NCI-H1092 treated with DMSO at 0.1 percent for 48 hours (cell line): Measurements from ENCODE around the gene OGFRL1.

ENCODE experiments used
- DNase-seq: peaks from one replicate; lab custom pipeline; 2025; lab: John Stamatoyannopoulos, UW

The OGFRL1 gene

DNA sequence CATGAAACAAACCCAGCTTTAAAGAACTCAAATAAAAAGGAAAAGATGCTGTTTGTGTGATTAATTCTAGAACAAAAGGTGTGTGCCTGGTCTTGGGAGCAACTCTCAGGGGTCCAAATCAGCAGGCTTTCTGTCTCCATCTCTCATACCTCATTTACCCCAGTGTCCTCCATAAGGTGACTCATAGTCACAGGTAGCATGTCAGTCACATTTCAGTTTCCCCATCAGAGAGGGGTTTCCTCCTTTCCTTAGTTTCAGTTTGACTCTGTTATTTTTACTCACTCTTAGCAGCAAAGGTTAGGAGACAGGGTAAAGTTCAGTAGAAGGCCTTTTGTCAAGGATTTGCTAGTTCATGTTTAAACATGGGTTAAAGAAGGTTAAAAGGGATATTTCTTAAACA lies 46.2 kb downstream of the OGFRL1 start:
- DNase-seq: no peak

- no peak for DNase-seq
Observed at GRCh38 chr6:71335544-71335943, 46.9 kb downstream of the OGFRL1 start.

- DNase-seq: no peak
Observed at GRCh38 chr6:71336901-71337300, 48.3 kb downstream of the OGFRL1 start.

DNA sequence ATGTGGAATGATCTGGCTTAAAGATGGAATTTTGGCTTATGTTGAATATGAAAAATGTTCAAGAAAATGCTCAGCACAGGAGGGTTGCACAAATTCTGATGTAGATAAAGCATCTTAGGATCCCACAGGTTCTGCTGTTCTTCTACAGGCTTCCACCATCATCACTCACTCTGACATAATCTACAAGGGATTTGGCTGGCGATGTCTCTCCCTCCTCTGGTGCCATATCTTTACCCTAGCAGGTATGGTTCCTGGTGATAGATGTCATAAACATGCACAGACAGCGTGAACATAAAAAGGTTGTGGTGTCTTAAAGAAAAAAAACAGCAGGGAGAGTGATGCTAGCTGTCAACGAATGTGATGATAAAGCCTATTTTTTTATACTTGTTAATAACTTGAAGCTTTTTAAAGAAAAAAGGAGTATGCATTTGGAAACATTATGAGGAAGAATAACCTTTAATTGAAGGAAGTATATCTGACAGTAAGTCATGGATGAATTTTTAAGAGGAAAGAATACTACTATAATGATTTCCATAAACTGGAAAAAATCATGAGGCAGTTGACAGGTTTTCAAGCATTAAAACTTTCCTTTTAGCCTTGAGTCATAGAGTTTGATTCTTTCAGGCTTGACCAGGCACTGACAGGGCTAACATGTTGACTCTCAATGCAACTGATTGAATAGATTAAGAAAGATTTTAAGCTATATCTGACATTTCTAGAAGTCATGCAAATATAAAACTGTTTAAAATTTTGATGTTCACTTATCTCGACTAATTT lies 50.1 kb downstream of the OGFRL1 start:
- DNase-seq: no peak

- no peak for DNase-seq
Observed at GRCh38 chr6:71342772-71343171, 54.2 kb downstream of the OGFRL1 start.

DNA sequence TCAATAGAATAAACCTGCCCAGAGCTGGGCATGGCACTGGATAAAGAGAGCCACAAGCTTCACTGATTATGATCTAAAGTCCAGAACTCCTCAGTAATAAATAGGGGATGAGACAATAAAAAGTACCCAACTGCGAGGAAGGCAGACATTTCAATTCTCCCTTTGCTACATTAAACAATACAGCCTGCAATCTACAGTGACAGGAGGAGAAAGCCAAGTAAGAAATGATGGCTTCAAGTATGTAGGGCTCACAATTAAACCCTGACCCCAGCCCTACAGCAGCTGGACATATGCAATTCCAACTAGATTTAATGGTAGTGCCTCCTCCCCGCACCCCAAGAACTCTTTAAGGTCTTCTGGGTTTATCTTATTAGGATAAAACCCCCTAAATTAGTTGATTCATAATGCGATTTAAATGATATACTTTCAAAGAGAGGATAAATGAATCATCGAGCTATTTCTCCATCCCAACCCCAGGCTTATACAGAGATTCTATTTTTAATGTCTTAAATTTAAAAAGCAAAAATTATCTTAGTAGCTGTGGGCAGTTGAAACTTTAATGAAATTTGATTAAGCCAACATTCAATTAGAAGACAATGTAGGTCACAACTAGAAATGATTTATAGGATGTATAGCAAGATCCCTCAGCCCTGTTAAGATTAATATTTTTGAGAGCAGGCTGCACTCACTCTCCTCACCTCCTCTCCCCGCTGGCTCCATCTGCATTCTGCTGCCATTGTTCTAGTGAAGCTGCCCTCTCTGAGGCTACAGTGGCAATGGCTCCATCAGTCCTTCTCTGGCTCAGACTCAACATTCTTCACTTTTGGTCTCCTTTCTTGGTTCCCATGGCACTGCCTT lies 57.1 kb downstream of the OGFRL1 start:
- no peak for DNase-seq

- no peak for DNase-seq
Observed at GRCh38 chr6:71346334-71346694, 57.7 kb downstream of the OGFRL1 start.

- no peak for DNase-seq
Observed at GRCh38 chr6:71347119-71347518, 58.5 kb downstream of the OGFRL1 start.

DNA sequence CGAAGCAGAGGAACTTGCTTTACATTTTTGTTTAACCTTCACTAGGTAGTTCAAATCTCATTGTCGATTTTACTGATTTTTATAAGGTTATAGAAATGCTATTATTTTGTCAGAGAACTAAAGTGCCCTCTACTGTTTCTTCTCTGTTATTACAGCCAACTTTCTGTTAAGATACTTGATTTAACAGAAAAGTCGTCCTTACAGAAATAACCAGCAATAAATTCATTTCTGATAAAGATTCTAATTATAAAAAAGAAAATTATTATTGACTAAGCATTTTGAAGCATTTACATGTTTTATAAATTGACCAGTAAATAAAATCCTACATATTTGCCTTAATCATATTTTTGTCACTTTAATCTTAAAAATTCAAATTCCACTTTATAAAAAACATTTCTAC lies 60.8 kb downstream of the OGFRL1 start:
- peak; percentile 11 for DNase-seq

DNA sequence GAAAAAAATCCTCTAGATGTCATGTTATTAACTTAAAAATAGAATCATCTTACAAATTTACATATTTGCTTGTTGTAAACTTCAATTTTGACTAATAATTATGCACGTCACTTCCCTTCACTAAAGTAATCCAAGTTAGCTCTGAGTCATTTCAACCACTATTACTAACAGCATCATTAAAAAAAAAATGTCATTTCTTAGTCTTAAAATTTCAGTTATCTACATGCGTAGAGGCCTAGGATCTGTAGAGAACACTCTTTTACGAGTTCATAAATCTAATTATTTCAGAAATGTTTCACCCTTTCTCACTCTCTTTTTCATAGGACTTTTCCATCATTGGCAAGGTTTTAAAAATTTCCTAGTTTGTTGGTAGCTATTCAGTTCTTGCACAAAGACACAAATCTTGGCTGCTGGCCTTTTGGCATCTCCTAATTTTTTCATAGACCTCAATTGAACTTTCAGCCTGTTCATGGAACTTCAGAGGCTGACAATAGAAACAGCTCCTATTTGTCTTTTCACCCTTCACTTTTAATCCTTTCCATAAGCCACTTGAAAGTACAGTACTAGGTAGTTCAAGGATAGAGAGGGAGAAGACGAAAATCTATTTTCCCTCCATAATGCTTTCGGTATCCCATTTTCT lies 61.5 kb downstream of the OGFRL1 start:
- no peak for DNase-seq

- no peak for DNase-seq
Observed at GRCh38 chr6:71351190-71351589, 62.6 kb downstream of the OGFRL1 start.
